Liver (tissue), 10 donors: ENCODE results near the gene SYDE2. TPM values are rescaled to one million over a fixed set of nuclear protein-coding genes. Genes with fewer than 3 reads are reported as not detected.
A peak's percentile ranks its signal among the peaks of the same experiment; 100 is the strongest.

ENCODE experiments used
- DNase-seq: peaks from one replicate; pipeline ENCODE4 v3.0.0-alpha.2; 2017; ENCODE audit warnings: low spot score
- H3K27ac ChIP-seq, 2 donors: one replicate each; pipeline ENCODE4 v1.7.0; 2013; ENCODE audit warnings: inconsistent platforms in 2 of 2, low read length in 2 of 2, control low read depth in 1 of 2, low read depth in 1 of 2, mild to moderate bottlenecking in 1 of 2
- H3K27me3 ChIP-seq, 4 donors: one replicate each; pipeline versions ENCODE4 v1.6.1 to v1.7.0; 2013; ENCODE audit warnings: low read length in 3 of 4, inconsistent platforms in 1 of 4, mild to moderate bottlenecking in 1 of 4, moderate library complexity in 1 of 4; ENCODE audit not compliant: control insufficient read depth in 4 of 4, insufficient read depth in 4 of 4
- H3K36me3 ChIP-seq, 4 donors: one replicate each; pipeline versions ENCODE4 v1.6.1 to v1.7.0; 2013; ENCODE audit warnings: low read length in 3 of 4, mild to moderate bottlenecking in 3 of 4, low read depth in 1 of 4, moderate library complexity in 1 of 4; ENCODE audit not compliant: control insufficient read depth in 4 of 4, insufficient read depth in 3 of 4
- H3K4me1 ChIP-seq, 4 donors: one replicate each; pipeline versions ENCODE4 v1.6.1 to v1.7.0; 2013; ENCODE audit warnings: low read length in 3 of 4, mild to moderate bottlenecking in 3 of 4, moderate library complexity in 1 of 4; ENCODE audit not compliant: control insufficient read depth in 4 of 4, insufficient read depth in 4 of 4
- H3K4me3 ChIP-seq, 3 donors: one replicate each; pipeline versions ENCODE4 v1.6.1 to v1.7.0; 2013; ENCODE audit warnings: low read length in 3 of 3, control low read depth in 1 of 3, low read depth in 1 of 3, mild to moderate bottlenecking in 1 of 3
- H3K9ac ChIP-seq, 2 donors: one replicate each; pipeline ENCODE4 v1.7.0; 2013; ENCODE audit warnings: low read length in 2 of 2, mild to moderate bottlenecking in 2 of 2, moderate library complexity in 2 of 2, control low read depth in 1 of 2, low read depth in 1 of 2
- H3K9me3 ChIP-seq, 4 donors: one replicate each; pipeline versions ENCODE4 v1.6.1 to v1.7.0; 2013; ENCODE audit warnings: low read length in 3 of 4; ENCODE audit not compliant: control insufficient read depth in 4 of 4
- ATF3 ChIP-seq: IDR thresholded peaks from 2 replicates; pipeline ENCODE4 v1.6.1; 2016; ENCODE audit warnings: antibody characterized with exemption
- CTCF ChIP-seq: fragments of 150-350 bp; IDR thresholded peaks from 2 replicates; pipeline ENCODE4 v1.5.1; 2017; ENCODE audit warnings: improper control_type of control experiment, low read depth, low read length; ENCODE audit not compliant: missing input control
- FOXA1 ChIP-seq: IDR thresholded peaks from 2 replicates; pipeline ENCODE4 v1.6.1; 2016; ENCODE audit warnings: antibody characterized with exemption
- FOXA2 ChIP-seq: IDR thresholded peaks from 2 replicates; pipeline ENCODE4 v1.6.1; 2016; ENCODE audit warnings: antibody characterized with exemption
- GABPA ChIP-seq, 2 donors: IDR thresholded peaks in 1 of 2; conservative IDR thresholded peaks in 1 of 2; 2 replicates each; pipeline ENCODE4 v1.6.1; 2016; ENCODE audit warnings: antibody characterized with exemption in 2 of 2, mild to moderate bottlenecking in 1 of 2, moderate library complexity in 1 of 2
- HNF4G ChIP-seq: IDR thresholded peaks from 2 replicates; pipeline ENCODE4 v1.6.1; 2016; ENCODE audit warnings: antibody characterized with exemption
- JUND ChIP-seq, 2 donors: IDR thresholded peaks; 2 replicates each; pipeline ENCODE4 v1.6.1; 2016; ENCODE audit warnings: antibody characterized with exemption in 2 of 2
- NR2F2 ChIP-seq: IDR thresholded peaks from 2 replicates; pipeline ENCODE4 v1.6.1; 2016; ENCODE audit warnings: antibody characterized with exemption
- RAD21 ChIP-seq, 2 donors: IDR thresholded peaks; 2 replicates each; pipeline ENCODE4 v1.6.1; 2016; ENCODE audit warnings: antibody characterized with exemption in 2 of 2, mild to moderate bottlenecking in 2 of 2
- SP1 ChIP-seq: IDR thresholded peaks from 2 replicates; pipeline ENCODE4 v1.6.1; 2018; ENCODE audit warnings: antibody characterized with exemption, mild to moderate bottlenecking
- YY1 ChIP-seq: IDR thresholded peaks from 2 replicates; pipeline ENCODE4 v1.6.1; 2016; ENCODE audit warnings: antibody characterized with exemption, mild to moderate bottlenecking
- WGBS: extraction: QIAGEN DNeasy Blood & Tissue Kit; methylation state at CpG from one replicate; pipeline ENCODE4 v1.1.7; 2013; 5-methylcytosine and 5-hydroxymethylcytosine counted together
- polyA plus RNA-seq, 2 donors: library from polyadenylated mRNA; stranded (reverse) in 1 of 2; unstranded in 1 of 2; fragments of 200-250 nt in 1 of 2; fragments of >200 nt in 1 of 2; fragmentation: Nextera tagmentation in 1 of 2; extraction: Ambion mirVana in 1 of 2; gene quantifications; one replicate each; pipeline versions ENCODE4 v1.2.1 to v1.2.3, GENCODE V29; 2013 to 2015
- small RNA-seq: library from RNA; depleted of rRNA; stranded (forward); fragments of <200 nt; gene quantifications from one replicate; pipeline ENCODE3, GENCODE V24; 2014
- total RNA-seq, 2 donors: library from RNA; depleted of rRNA; stranded (reverse); fragments of >200 nt; gene quantifications; one replicate each; pipeline ENCODE4 v1.2.3, GENCODE V29; 2014
- donor health status: healthy.
- donor health status: healthy.
- donor health status: healthy.
- donor health status: healthy.
- donor health status: healthy.

SYDE2 gene
- total and polyA plus RNA-seq, 4 donors = 1.3 to 11.5 (median 3.7) TPM

- DNase-seq = no peak
- peaks cover 0 to 3% (median 0%) of the 10 kb centered on the region in 4 donors for H3K4me1 ChIP-seq
- 88% methylated on average over 1 of the region's 1 CpG for WGBS
Measured at GRCh38 chr1:85111695-85112094, 89.1 kb downstream of the SYDE2 start.

GRCh38 chr1:85109475-85109874 lies 91.3 kb downstream of the SYDE2 start:
- TF ChIP-seq JUND (IDR thresholded peaks at IDR 0.05) (no peak), HNF4G (no peak), CTCF (peak; percentile 93), FOXA2 (no peak), RAD21 (IDR thresholded peaks at IDR 0.05) (peak; percentile 98 to 99), NR2F2 (no peak), YY1 (no peak), FOXA1 (no peak)
- Histone ChIP-seq H3K36me3 (no peaks in the 10 kb centered on the region), H3K4me1 (peaks cover 0 to 3% (median 0%) of the 10 kb centered on the region in 4 donors), H3K27me3 (no peaks in the 10 kb centered on the region), H3K9me3 (no peaks in the 10 kb centered on the region), H3K4me3 (no peak overlapping the region), H3K9ac (no peak overlapping the region), H3K27ac (no peak overlapping the region)
- peak; percentile 36 for DNase-seq

More at GRCh38 chr1:85111695-85112094, 89.1 kb downstream of the SYDE2 start:
- Histone ChIP-seq H3K9me3 (no peaks in the 10 kb centered on the region), H3K36me3 (no peaks in the 10 kb centered on the region), H3K27ac (no peak overlapping the region), H3K9ac (no peak overlapping the region), H3K27me3 (no peaks in the 10 kb centered on the region), H3K4me3 (no peak overlapping the region)
- TF ChIP-seq JUND (IDR thresholded peaks at IDR 0.05) = no peak
- no peak for TF ChIP-seq YY1
- TF ChIP-seq GABPA (IDR thresholded peaks at IDR 0.05 in 1 of 2, conservative IDR thresholded peaks at IDR 0.05 in 1 of 2) = no peak
- TF ChIP-seq RAD21 (IDR thresholded peaks at IDR 0.05) = no peak
- TF ChIP-seq ATF3 = no peak
- no peak for TF ChIP-seq NR2F2
- TF ChIP-seq FOXA1 = no peak
- TF ChIP-seq HNF4G = no peak
- no peak for TF ChIP-seq SP1

Small RNA genes lying within 50 kb of the gene (small RNA-seq; reads per million reads assigned to genes)
- not detected for gene MIR4423

Other genes starting within 250 kb of the SYDE2 start
- gene MCOLN2, start 203.9 kb downstream of the SYDE2 start, total RNA-seq = under 1 TPM; 0.25 to 0.28 TPM
- gene MCOLN2, start 203.9 kb downstream of the SYDE2 start, polyA plus RNA-seq = under 1 TPM in 1 of 2 donors, not detected in 1; 0.16 TPM
- under 1 TPM in 1 of 2 donors, not detected in 1; 0.42 TPM for gene MCOLN3, start 152.5 kb downstream of the SYDE2 start, total RNA-seq
- under 1 TPM; 0.08 to 0.21 TPM for gene MCOLN3, start 152.5 kb downstream of the SYDE2 start, polyA plus RNA-seq
- gene C1orf52, start 58.6 kb upstream of the SYDE2 start, total RNA-seq = 1 to 10 TPM; 6.1 to 8.3 TPM
- gene C1orf52, start 58.6 kb upstream of the SYDE2 start, polyA plus RNA-seq = 10 to 100 TPM in 1 of 2 donors, 1 to 10 TPM in 1; 6.2 to 10.9 TPM
- 1 to 10 TPM; 6.3 to 8.9 TPM for gene BCL10, start 75.6 kb upstream of the SYDE2 start, total RNA-seq
- gene BCL10, start 75.6 kb upstream of the SYDE2 start, polyA plus RNA-seq = 1 to 10 TPM; 3.1 to 8.8 TPM